Mucosa of descending colon (tissue), 3 donors: ENCODE measurements around the gene C12orf57. TPM values are rescaled to one million over a fixed set of nuclear protein-coding genes. Genes with fewer than 3 reads are reported as not detected.

Experiments used
- ATAC-seq: fragments of 200-7000 bp; cut with Tn5 transposase; one replicate; pipeline ENCODE4 v1.9.1; 2020; ENCODE audit warnings: mild to moderate bottlenecking, moderate library complexity
- DNase-seq, 3 donors: peaks; one replicate each; pipeline ENCODE4 v3.0.0-alpha.2; 2020
- H3K36me3 ChIP-seq: fragments of 200-600 bp; one replicate; pipeline ENCODE4 v1.8.0; 2021; ENCODE audit warnings: low read depth, mild to moderate bottlenecking
- H3K4me1 ChIP-seq: fragments of 200-600 bp; one replicate; pipeline ENCODE4 v1.8.0; 2021; ENCODE audit warnings: low read depth, mild to moderate bottlenecking
- H3K4me3 ChIP-seq: fragments of 200-600 bp; one replicate; pipeline ENCODE4 v1.8.0; 2021; ENCODE audit warnings: mild to moderate bottlenecking
- H3K9me3 ChIP-seq: fragments of 200-600 bp; one replicate; pipeline ENCODE4 v1.8.0; 2021; ENCODE audit warnings: mild to moderate bottlenecking
- CTCF ChIP-seq: fragments of 200-600 bp; IDR thresholded peaks from one replicate; pipeline ENCODE4 v1.8.0; 2022; ENCODE audit warnings: antibody characterized with exemption, mild to moderate bottlenecking
- intact Hi-C, 2 donors: fragments of 100-400 bp; cut with DNase I in 1 of 2; cut with micrococcal nuclease in 1 of 2; formaldehyde crosslinking; loops; one replicate each; pipeline versions ENCODE4 v1.11.0 to v1.11.1; 2022; cut with DNase I, micrococcal nuclease
- microRNA-seq: library from miRNA; unstranded; fragments of <30 nt; microRNA quantifications from one replicate; pipeline ENCODE4, GENCODE V29; 2019
- total RNA-seq, 3 donors: library from RNA; stranded (reverse); fragmentation: NEBNext Ultra II Directional in 2 of 3; extraction: Animal tissue kit (Norgen Biotek cat#: 25700) in 2 of 3; gene quantifications; one replicate each; pipeline versions ENCODE4 v1.2.1 to v1.2.4, GENCODE V29; 2021 to 2023
- donor health status: DM: no; HTN: no; CAD: no; lungs with moderate emphysema.
- donor health status: DM: no; HTN: no; CAD: no.
- donor health status: DM: no; HTN: yes; CAD: no.

Gene C12orf57
- total RNA-seq, 3 donors from 2014 or later, result 113 to 175 (median 130) TPM

GRCh38 chr12:6987956-6988553 is 44.2 kb downstream of the C12orf57 start:
- Histone ChIP-seq H3K36me3 (no peaks in the 10 kb centered on the region), H3K4me1 (peaks cover 15% of the 10 kb centered on the region), H3K9me3 (no peaks in the 10 kb centered on the region), H3K4me3 (no peak overlapping the region)
- intact Hi-C loops, result no loop called here
- TF ChIP-seq CTCF, result no peak
- DNase-seq (peak; percentile 60 to 70 (median 66)), ATAC-seq (peak; percentile 90)

Small RNA genes lying within 50 kb of the gene (microRNA-seq; reads per million reads assigned to microRNA genes)
- gene MIR141 (5,191 reads per million, percentile 92 among the genes with 10 or more reads in this experiment), gene MIR200C (55,348 reads per million, percentile 99 among the genes with 10 or more reads in this experiment)

Other genes starting within 250 kb of the C12orf57 start
- 1 to 10 TPM in 1 of 3 donors, under 1 TPM in 1, not detected in 1; 0.53 to 2.9 TPM for gene PIANP, start 243.2 kb upstream of the C12orf57 start, total RNA-seq
- gene COPS7A, start 220.0 kb upstream of the C12orf57 start, total RNA-seq, result 10 to 100 TPM; 32.8 to 47.2 (median 39.2) TPM
- gene MLF2, start 190.9 kb upstream of the C12orf57 start, total RNA-seq, result 100 to 1,000 TPM; 136 to 177 (median 149) TPM
- gene PTMS, start 177.7 kb upstream of the C12orf57 start, total RNA-seq, result 100 to 1,000 TPM; 116 to 549 (median 122) TPM
- 1 to 10 TPM; 1.8 to 4.7 (median 2.1) TPM for gene LAG3, start 171.5 kb upstream of the C12orf57 start, total RNA-seq
- 10 to 100 TPM in 2 of 3 donors, 1 to 10 TPM in 1; 8.9 to 16.5 (median 14.8) TPM for gene CD4, start 154.5 kb upstream of the C12orf57 start, total RNA-seq
- gene GPR162, start 122.2 kb upstream of the C12orf57 start, total RNA-seq, result 10 to 100 TPM in 1 of 3 donors, 1 to 10 TPM in 2; 1.7 to 18.6 (median 3.1) TPM
- 10 to 100 TPM in 1 of 3 donors, 1 to 10 TPM in 2; 1.6 to 24.2 (median 5.2) TPM for gene P3H3, start 115.6 kb upstream of the C12orf57 start, total RNA-seq
- gene GNB3, start 103.1 kb upstream of the C12orf57 start, total RNA-seq, result 1 to 10 TPM in 1 of 3 donors, under 1 TPM in 2; 0.38 to 5.3 (median 0.96) TPM
- 10 to 100 TPM in 1 of 3 donors, 1 to 10 TPM in 2; 2.8 to 15.3 (median 5.2) TPM for gene CDCA3, start 92.7 kb upstream of the C12orf57 start, total RNA-seq
- gene USP5, start 91.9 kb upstream of the C12orf57 start, total RNA-seq, result 10 to 100 TPM; 65.9 to 80.7 (median 79.7) TPM
- gene TPI1, start 76.5 kb upstream of the C12orf57 start, total RNA-seq, result 100 to 1,000 TPM; 408 to 766 (median 700) TPM
- 10 to 100 TPM in 2 of 3 donors, 1 to 10 TPM in 1; 9.7 to 11.7 (median 10.6) TPM for gene SPSB2, start 70.7 kb upstream of the C12orf57 start, total RNA-seq
- 10 to 100 TPM in 1 of 3 donors, 1 to 10 TPM in 2; 4.7 to 11.8 (median 4.9) TPM for gene LRRC23, start 39.2 kb upstream of the C12orf57 start, total RNA-seq
- 10 to 100 TPM in 1 of 3 donors, 1 to 10 TPM in 2; 4.5 to 67.3 (median 7.6) TPM for gene ENO2, start 29.4 kb upstream of the C12orf57 start, total RNA-seq
- 100 to 1,000 TPM in 1 of 3 donors, 10 to 100 TPM in 2; 68.5 to 208 (median 82.4) TPM for gene ATN1, start 16.1 kb upstream of the C12orf57 start, total RNA-seq
- not detected for gene RNU7-1, start 206 bp upstream of the C12orf57 start, total RNA-seq
- gene PTPN6, start 7.3 kb downstream of the C12orf57 start, total RNA-seq, result 10 to 100 TPM; 37.4 to 61.7 (median 51.7) TPM
- gene PHB2, start 26.6 kb downstream of the C12orf57 start, total RNA-seq, result 100 to 1,000 TPM; 204 to 266 (median 209) TPM
- 10 to 100 TPM; 29.6 to 33.7 (median 33.4) TPM for gene EMG1, start 26.9 kb downstream of the C12orf57 start, total RNA-seq
- gene LPCAT3, start 74.5 kb downstream of the C12orf57 start, total RNA-seq, result 100 to 1,000 TPM in 2 of 3 donors, 10 to 100 TPM in 1; 79.8 to 121 (median 102) TPM
- 100 to 1,000 TPM in 2 of 3 donors, 10 to 100 TPM in 1; 36.0 to 304 (median 168) TPM for gene C1S, start 116.7 kb downstream of the C12orf57 start, total RNA-seq
- gene C1R, start 148.4 kb downstream of the C12orf57 start, total RNA-seq, result 100 to 1,000 TPM in 2 of 3 donors, 10 to 100 TPM in 1; 38.7 to 273 (median 222) TPM
- 10 to 100 TPM; 47.5 to 61.4 (median 49.4) TPM for gene C1RL, start 165.2 kb downstream of the C12orf57 start, total RNA-seq
- 1 to 10 TPM; 2.2 to 3.8 (median 2.5) TPM for gene RBP5, start 184.9 kb downstream of the C12orf57 start, total RNA-seq
- gene CLSTN3, start 186.3 kb downstream of the C12orf57 start, total RNA-seq, result 10 to 100 TPM; 16.4 to 23.5 (median 18.6) TPM
- 10 to 100 TPM; 36.1 to 41.2 (median 38.5) TPM for gene PEX5, start 245.7 kb downstream of the C12orf57 start, total RNA-seq